H9 (cell line): ENCODE measurements around the gene NCDN. TPM values are rescaled to one million over a fixed set of nuclear protein-coding genes. Genes with fewer than 3 reads are reported as not detected.

Experiments used
- DNase-seq: peaks from one replicate; pipeline ENCODE4 v3.0.0-alpha.2; 2017
- H2AFZ ChIP-seq: one replicate; pipeline ENCODE4 v1.6.1; 2013; ENCODE audit warnings: mild to moderate bottlenecking, low read length, control low read depth, moderate library complexity
- H2AK5ac ChIP-seq: 2 replicates; pipeline ENCODE4 v1.6.1; 2013; ENCODE audit warnings: low read length, control low read depth, mixed read lengths; ENCODE audit not compliant: insufficient read length
- H2BK120ac ChIP-seq: one replicate; pipeline ENCODE4 v1.6.1; 2013; ENCODE audit warnings: low read depth, mild to moderate bottlenecking, low read length, control low read depth, inconsistent platforms; ENCODE audit not compliant: poor library complexity, severe bottlenecking
- H2BK12ac ChIP-seq: 2 replicates; pipeline ENCODE4 v1.6.1; 2013; ENCODE audit warnings: low read length, control low read depth, mixed read lengths, low read depth; ENCODE audit not compliant: insufficient read length
- H2BK15ac ChIP-seq: 2 replicates; pipeline ENCODE4 v1.6.1; 2013; ENCODE audit warnings: low read depth, low read length, control low read depth
- H2BK20ac ChIP-seq: one replicate; pipeline ENCODE4 v1.6.1; 2013; ENCODE audit warnings: low read depth, mild to moderate bottlenecking, low read length, control low read depth, inconsistent platforms; ENCODE audit not compliant: poor library complexity, severe bottlenecking
- H2BK5ac ChIP-seq: 2 replicates; pipeline ENCODE4 v1.6.1; 2013; ENCODE audit warnings: low read length, control low read depth, mixed read lengths; ENCODE audit not compliant: insufficient read length
- H3K14ac ChIP-seq: 2 replicates; pipeline ENCODE4 v1.6.1; 2013; ENCODE audit warnings: low read length, control low read depth; ENCODE audit not compliant: insufficient read depth
- H3K18ac ChIP-seq: 2 replicates; pipeline ENCODE4 v1.6.1; 2013; ENCODE audit warnings: low read depth, mild to moderate bottlenecking, mixed read lengths, low read length, control low read depth; ENCODE audit not compliant: insufficient read length
- H3K23ac ChIP-seq: 2 replicates; pipeline ENCODE4 v1.6.1; 2013; ENCODE audit warnings: low read length, control low read depth, mixed read lengths, low read depth; ENCODE audit not compliant: insufficient read length
- H3K23me2 ChIP-seq: 2 replicates; pipeline ENCODE4 v1.6.1; 2013; ENCODE audit warnings: low read depth, mild to moderate bottlenecking, mixed read lengths, low read length, control low read depth; ENCODE audit not compliant: insufficient read length, poor library complexity, severe bottlenecking
- H3K27ac ChIP-seq: 2 replicates; pipeline ENCODE4 v1.5.1; 2013; ENCODE audit warnings: low read length, control low read depth, mixed read lengths, low read depth; ENCODE audit not compliant: insufficient read length
- H3K27me3 ChIP-seq: 2 replicates; pipeline ENCODE4 v1.6.1; 2013; ENCODE audit warnings: low read length, control low read depth, inconsistent platforms; ENCODE audit not compliant: insufficient read depth
- H3K4ac ChIP-seq: 2 replicates; pipeline ENCODE4 v1.6.1; 2013; ENCODE audit warnings: low read depth, mild to moderate bottlenecking, control low read depth, inconsistent platforms, low read length, moderate library complexity
- H3K4me1 ChIP-seq: 2 replicates; pipeline ENCODE4 v1.6.1; 2013; ENCODE audit warnings: low read length, control low read depth, inconsistent platforms; ENCODE audit not compliant: insufficient read depth
- H3K4me2 ChIP-seq: 2 replicates; pipeline ENCODE4 v1.6.1; 2013; ENCODE audit warnings: low read length, control low read depth, mixed read lengths; ENCODE audit not compliant: insufficient read length, insufficient read depth
- H3K56ac ChIP-seq: 2 replicates; pipeline ENCODE4 v1.6.1; 2013; ENCODE audit warnings: low read depth, mild to moderate bottlenecking, mixed read lengths, low read length, control low read depth; ENCODE audit not compliant: insufficient read length
- H3K79me1 ChIP-seq: 2 replicates; pipeline ENCODE4 v1.6.1; 2013; ENCODE audit warnings: low read depth, mild to moderate bottlenecking, moderate library complexity, low read length, control low read depth, inconsistent platforms; ENCODE audit not compliant: insufficient read depth, poor library complexity, severe bottlenecking
- H3K79me2 ChIP-seq: 2 replicates; pipeline ENCODE4 v1.6.1; 2013; ENCODE audit warnings: low read length, control low read depth, inconsistent platforms; ENCODE audit not compliant: insufficient read depth
- H3K9ac ChIP-seq: 2 replicates; pipeline ENCODE4 v1.6.1; 2013; ENCODE audit warnings: low read length, control low read depth, mixed read lengths; ENCODE audit not compliant: insufficient read length; ENCODE audit errors: extremely low read depth
- H3K9me3 ChIP-seq: one replicate; pipeline ENCODE4 v1.6.1; 2013; ENCODE audit warnings: low read depth, low read length, inconsistent platforms; ENCODE audit not compliant: control insufficient read depth
- H3T11ph ChIP-seq: one replicate; pipeline ENCODE4 v1.6.1; 2013; ENCODE audit warnings: mild to moderate bottlenecking, low read length, control low read depth, inconsistent platforms
- H4K20me1 ChIP-seq: one replicate; pipeline ENCODE4 v1.6.1; 2013; ENCODE audit not compliant: control insufficient read depth, insufficient read length, insufficient read depth
- H4K5ac ChIP-seq: 2 replicates; pipeline ENCODE4 v1.6.1; 2013; ENCODE audit warnings: low read depth, mild to moderate bottlenecking, mixed read lengths, low read length, control low read depth; ENCODE audit not compliant: insufficient read length
- H4K8ac ChIP-seq: replicated peaks from 2 replicates; pipeline ENCODE4 v1.6.1; 2013; ENCODE audit warnings: low read length, control low read depth, mixed read lengths, low read depth; ENCODE audit not compliant: insufficient read length
- H4K91ac ChIP-seq: 2 replicates; pipeline ENCODE4 v1.6.1; 2013; ENCODE audit warnings: low read depth, mild to moderate bottlenecking, moderate library complexity, mixed read lengths, low read length, control low read depth; ENCODE audit not compliant: insufficient read length
- H3K27ac Mint-ChIP-seq, 3 experiments: 2 replicates in 2 of 3; 3 replicates in 1 of 3; pipeline ENCODE4 v1.8.0; 2020 to 2021; ENCODE audit warnings: mixed read lengths in 3 of 3, mild to moderate bottlenecking in 1 of 3, moderate library complexity in 1 of 3
- H3K27me3 Mint-ChIP-seq: 2 replicates; pipeline ENCODE4 v1.8.0; 2021; ENCODE audit warnings: low read depth, mild to moderate bottlenecking, moderate library complexity, mixed read lengths
- H3K36me3 Mint-ChIP-seq, 3 experiments: 2 replicates in 2 of 3; 3 replicates in 1 of 3; pipeline ENCODE4 v1.8.0; 2020 to 2021; ENCODE audit warnings: low read depth in 3 of 3, mixed read lengths in 3 of 3; ENCODE audit not compliant: insufficient read depth in 1 of 3
- H3K4me1 Mint-ChIP-seq, 2 experiments: 2 replicates each; pipeline ENCODE4 v1.8.0; 2020; ENCODE audit warnings: mixed read lengths in 2 of 2
- H3K4me3 Mint-ChIP-seq, 2 experiments: 2 replicates in 1 of 2; 3 replicates in 1 of 2; pipeline ENCODE4 v1.8.0; 2020 to 2021; ENCODE audit warnings: mild to moderate bottlenecking in 2 of 2, mixed read lengths in 2 of 2, moderate library complexity in 1 of 2
- H3K9me3 Mint-ChIP-seq, 2 experiments: 2 replicates in 1 of 2; 3 replicates in 1 of 2; pipeline ENCODE4 v1.8.0; 2020; ENCODE audit warnings: mild to moderate bottlenecking in 2 of 2, mixed read lengths in 2 of 2, moderate library complexity in 1 of 2
- CTCF ChIP-seq: fragments of 200-600 bp; sonication (generic); conservative IDR thresholded peaks from 3 replicates; pipeline ENCODE4 v1.8.0; 2021; ENCODE audit warnings: antibody characterized with exemption, mild to moderate bottlenecking
- WGBS: extraction: QIAGEN DNeasy Blood & Tissue Kit; methylation state at CpG from one replicate; pipeline ENCODE4 v1.1.7; 2013; ENCODE audit warnings: missing lambda C conversion rate, low lambda C conversion rate, mixed read lengths; ENCODE audit not compliant: insufficient read length; ENCODE audit errors: extremely low coverage; 5-methylcytosine and 5-hydroxymethylcytosine counted together
- total RNA-seq: library from RNA; stranded (reverse); gene quantifications from 2 replicates; pipeline ENCODE4 v1.2.1, GENCODE V29; 2021

Gene NCDN
- total RNA-seq, 1 experiment from 2014 or later = 44.2 TPM

- no peak overlapping the region for H2AFZ ChIP-seq
- no CpG with 5 or more reads among the region's 2 CpGs for WGBS
- H3K56ac ChIP-seq = no peak overlapping the region
- H2BK20ac ChIP-seq = no peak overlapping the region
- H3K4ac ChIP-seq = no peak overlapping the region
- Mint-ChIP-seq H3K4me3 (no peak overlapping the region), H3K9me3 (no peaks in the 10 kb centered on the region; a peak in 1 of 5 replicates), H3K4me1 (peaks cover 22 to 30% of the 10 kb centered on the region in 2 experiments), H3K27ac (no peak overlapping the region), H3K27me3 (peaks cover 88% of the 10 kb centered on the region), H3K36me3 (no peaks in the 10 kb centered on the region)
- H2BK15ac ChIP-seq = no peak overlapping the region
- no peak for TF ChIP-seq CTCF
- H2BK120ac ChIP-seq = no peak overlapping the region
- H2BK12ac ChIP-seq = no peak overlapping the region
- no peak overlapping the region for H3T11ph ChIP-seq
- H2AK5ac ChIP-seq = no peak overlapping the region
- H3K9ac ChIP-seq = no peak overlapping the region
- H3K18ac ChIP-seq = no peak overlapping the region
- no peak overlapping the region for H3K14ac ChIP-seq
- no peak overlapping the region for H2BK5ac ChIP-seq
- no peak overlapping the region for H4K8ac ChIP-seq
- peaks cover 12% of the 10 kb centered on the region for H3K23me2 ChIP-seq
- H3K27ac ChIP-seq = no peak overlapping the region
- H3K27me3 ChIP-seq = peaks cover 65% of the 10 kb centered on the region
- H4K20me1 ChIP-seq = no peaks in the 10 kb centered on the region
- no peaks in the 10 kb centered on the region for H3K79me2 ChIP-seq
- H4K5ac ChIP-seq = no peak overlapping the region
- DNase-seq = no peak
- H3K4me1 ChIP-seq = 0 out of 2 replicates have a peak, but pooled peaks cover 2% of the 10 kb centered on the region
- H3K23ac ChIP-seq = no peak overlapping the region
- no peaks in the 10 kb centered on the region for H3K9me3 ChIP-seq
- no peak overlapping the region for H3K4me2 ChIP-seq
- H3K79me1 ChIP-seq = no peaks in the 10 kb centered on the region
- no peak overlapping the region for H4K91ac ChIP-seq
These were observed 14.7 kb downstream of the NCDN start for GRCh38 chr1:35572296-35572695.
